Globus pallidus (tissue), 1 donor: Measurements from ENCODE around the gene ELL.

ENCODE experiments used
- DNase-seq: peaks from one replicate; pipeline ENCODE4 v3.0.0-alpha.2; 2015; ENCODE audit warnings: low spot score

ELL gene

GRCh38 chr19:18488838-18489626, 32.8 kb downstream of the ELL start:
- DNase-seq: no peak

- DNase-seq: no peak
Measured at GRCh38 chr19:18488403-18488723, 33.5 kb downstream of the ELL start.

GRCh38 chr19:18487576-18488402, 34.1 kb downstream of the ELL start:
- DNase-seq: no peak

GRCh38 chr19:18486746-18487145, 35.1 kb downstream of the ELL start:
- DNase-seq: no peak

- no peak for DNase-seq
Measured at GRCh38 chr19:18484992-18485391, 36.9 kb downstream of the ELL start.

GRCh38 chr19:18483119-18483890, 38.6 kb downstream of the ELL start:
- no peak for DNase-seq

- no peak for DNase-seq
Measured at GRCh38 chr19:18481505-18482222, 40.2 kb downstream of the ELL start.

- no peak for DNase-seq
Measured at GRCh38 chr19:18480006-18480691, 41.7 kb downstream of the ELL start.

GRCh38 chr19:18478545-18479311, 43.1 kb downstream of the ELL start:
- DNase-seq: peak; percentile 61

GRCh38 chr19:18477974-18478373, 43.9 kb downstream of the ELL start:
- DNase-seq: no peak

- DNase-seq: no peak
Measured at GRCh38 chr19:18477042-18477779, 44.7 kb downstream of the ELL start.

GRCh38 chr19:18476507-18477041, 45.3 kb downstream of the ELL start:
- no peak for DNase-seq

- no peak for DNase-seq
Measured at GRCh38 chr19:18475762-18476331, 46.0 kb downstream of the ELL start.

GRCh38 chr19:18475004-18475453, 46.8 kb downstream of the ELL start:
- no peak for DNase-seq

- DNase-seq: no peak
Measured at GRCh38 chr19:18474366-18474887, 47.4 kb downstream of the ELL start.

- no peak for DNase-seq
Measured at GRCh38 chr19:18473706-18474087, 48.2 kb downstream of the ELL start.

GRCh38 chr19:18473003-18473705, 48.7 kb downstream of the ELL start:
- no peak for DNase-seq

GRCh38 chr19:18470787-18471186, 51.1 kb downstream of the ELL start:
- DNase-seq: no peak
